Panc1 (cell line): ENCODE data around the gene DCAF6. TPM values are rescaled to one million over a fixed set of nuclear protein-coding genes. Genes with fewer than 3 reads are reported as not detected.
A peak's percentile ranks its signal among the peaks of the same experiment; 100 is the strongest.

ENCODE experiments used
- ATAC-seq: fragments of 200-7000 bp; cut with Tn5 transposase; 2 replicates; pipeline ENCODE4 v1.9.1; 2020; ENCODE audit warnings: mild to moderate bottlenecking, moderate library complexity
- BruUV-seq: library from RNA; stranded (reverse); fragments of 400-500 nt; replicated peaks from 2 replicates; lab custom pipeline; 2021; lab: Mats Ljungman, UMichigan
- CTCF ChIA-PET: fragments of 300-600 bp; sonication (Branson Sonifier 250); formaldehyde crosslinking; loops from one replicate; lab custom pipeline; 2022; ENCODE audit warnings: antibody characterized with exemption; lab: Charles Lee
- POLR2A ChIA-PET: fragments of 300-600 bp; sonication (Branson Sonifier 250); formaldehyde crosslinking; loops from one replicate; lab custom pipeline; 2022; ENCODE audit warnings: antibody characterized with exemption; lab: Charles Lee
- DNase-seq: peaks from one replicate; pipeline ENCODE4 v3.0.0-alpha.2; 2010; ENCODE audit warnings: low read depth, low spot score
- H3K27ac ChIP-seq: 2 replicates; pipeline ENCODE4 v1.5.1; 2011; ENCODE audit warnings: mild to moderate bottlenecking, low read length, inconsistent platforms
- H3K27me3 ChIP-seq: fragments of 200-500 bp; sonication (Bioruptor generic); 2 replicates; pipeline ENCODE4 v1.6.0; 2014; ENCODE audit warnings: low read length, inconsistent platforms; ENCODE audit not compliant: control insufficient read depth, insufficient read depth
- H3K36me3 ChIP-seq: fragments of 200-500 bp; sonication (Bioruptor generic); 2 replicates; pipeline ENCODE4 v1.5.1; 2014; ENCODE audit warnings: inconsistent platforms, mild to moderate bottlenecking, low read length, moderate library complexity; ENCODE audit not compliant: control insufficient read depth, insufficient read depth
- H3K4me1 ChIP-seq: 2 replicates; pipeline ENCODE4 v1.5.1; 2011; ENCODE audit warnings: inconsistent platforms, mild to moderate bottlenecking, low read length, moderate library complexity; ENCODE audit not compliant: control insufficient read depth, insufficient read depth
- H3K4me3 ChIP-seq, 2 experiments: 2 replicates each; pipeline ENCODE4 v1.5.1; 2011 to 2012; ENCODE audit warnings: low read depth in 2 of 2, low read length in 2 of 2, mild to moderate bottlenecking in 2 of 2, inconsistent platforms in 1 of 2, moderate library complexity in 1 of 2
- H3K9me3 ChIP-seq: fragments of 200-500 bp; sonication (Bioruptor generic); 2 replicates; pipeline ENCODE4 v1.5.1; 2014; ENCODE audit warnings: low read depth, mild to moderate bottlenecking, inconsistent platforms, low read length, moderate library complexity; ENCODE audit not compliant: control insufficient read depth, insufficient read depth
- POLR2AphosphoS5 ChIP-seq: IDR thresholded peaks from 2 replicates; pipeline ENCODE4 v1.6.1; 2012; ENCODE audit warnings: mild to moderate bottlenecking, low read depth, low read length, moderate library complexity
- SIN3A ChIP-seq: IDR thresholded peaks from 2 replicates; pipeline ENCODE4 v1.6.1; 2012; ENCODE audit warnings: low read depth, mild to moderate bottlenecking, low read length, moderate library complexity, borderline replicate concordance; ENCODE audit not compliant: insufficient read depth
- TCF7L2 ChIP-seq: IDR thresholded peaks from 2 replicates; pipeline ENCODE4 v1.6.1; 2011; ENCODE audit warnings: mild to moderate bottlenecking, low read depth, low read length, inconsistent platforms
- in situ Hi-C: cut with HindIII; loops from 2 replicates; pipeline ENCODE4 v1.10.0; 2016; ENCODE audit warnings: low sequenced_read_pairs, low pct_unique_long_range_greater_than_20kb
- intact Hi-C: fragments of 100-400 bp; cut with micrococcal nuclease; formaldehyde crosslinking; loops from one replicate; pipeline ENCODE4 v1.10.0; 2022; ENCODE audit not compliant: unreplicated experiment
- total RNA-seq: library from RNA; stranded (reverse); gene quantifications from one replicate; pipeline ENCODE4 v1.2.1, GENCODE V29; 2021; ENCODE audit not compliant: unreplicated experiment
- TF ChIP-seq, protein P1 (sequence below), 2 experiments: IDR thresholded peaks; 2 replicates each; pipeline ENCODE4 v1.6.1; 2011 to 2012; ENCODE audit warnings: low read depth in 2 of 2, control low read depth in 1 of 2, low read length in 1 of 2, mild to moderate bottlenecking in 1 of 2, moderate library complexity in 1 of 2; ENCODE audit not compliant: insufficient read depth in 1 of 2
- TF ChIP-seq, protein P2 (sequence below): fragments of 450-650 bp; IDR thresholded peaks from 2 replicates; pipeline ENCODE4 v1.5.1; 2017; ENCODE audit warnings: mild to moderate bottlenecking

DCAF6 gene
- total RNA-seq, 1 experiment from 2014 or later, result 67.7 TPM

DNA sequence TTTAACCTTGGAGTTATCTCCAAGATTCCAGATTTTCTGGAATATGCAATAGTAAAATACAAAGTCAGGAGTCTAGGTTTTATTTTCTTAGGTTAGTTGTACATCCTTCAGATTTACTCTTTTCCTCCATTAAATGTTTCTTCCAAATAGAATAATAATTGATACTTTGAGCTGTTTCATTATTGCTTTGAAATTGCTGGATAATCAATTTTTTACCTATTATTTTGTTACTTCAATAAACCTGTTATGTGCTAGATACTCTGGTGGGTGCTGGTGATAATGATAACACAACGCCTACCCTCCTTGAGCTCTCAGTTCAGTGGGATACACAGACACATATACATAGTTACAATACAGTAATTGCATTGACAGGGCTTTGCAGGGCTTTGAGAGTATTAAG, 120.9 kb downstream of the DCAF6 start:
- in situ Hi-C loops (no loop called here), intact Hi-C loops (no loop called here)
- Histone ChIP-seq H3K4me3 (no peak overlapping the region), H3K4me1 (no peaks in the 10 kb centered on the region), H3K36me3 (peaks cover 2% of the 10 kb centered on the region), H3K27me3 (no peaks in the 10 kb centered on the region), H3K27ac (no peak overlapping the region), H3K9me3 (no peaks in the 10 kb centered on the region)
- BruUV-seq, result no TSS peak
- TF ChIP-seq TCF7L2, result no peak
- TF ChIP-seq POLR2AphosphoS5, result no peak
- no peak for TF ChIP-seq SIN3A
- TF ChIP-seq, protein P1, sequence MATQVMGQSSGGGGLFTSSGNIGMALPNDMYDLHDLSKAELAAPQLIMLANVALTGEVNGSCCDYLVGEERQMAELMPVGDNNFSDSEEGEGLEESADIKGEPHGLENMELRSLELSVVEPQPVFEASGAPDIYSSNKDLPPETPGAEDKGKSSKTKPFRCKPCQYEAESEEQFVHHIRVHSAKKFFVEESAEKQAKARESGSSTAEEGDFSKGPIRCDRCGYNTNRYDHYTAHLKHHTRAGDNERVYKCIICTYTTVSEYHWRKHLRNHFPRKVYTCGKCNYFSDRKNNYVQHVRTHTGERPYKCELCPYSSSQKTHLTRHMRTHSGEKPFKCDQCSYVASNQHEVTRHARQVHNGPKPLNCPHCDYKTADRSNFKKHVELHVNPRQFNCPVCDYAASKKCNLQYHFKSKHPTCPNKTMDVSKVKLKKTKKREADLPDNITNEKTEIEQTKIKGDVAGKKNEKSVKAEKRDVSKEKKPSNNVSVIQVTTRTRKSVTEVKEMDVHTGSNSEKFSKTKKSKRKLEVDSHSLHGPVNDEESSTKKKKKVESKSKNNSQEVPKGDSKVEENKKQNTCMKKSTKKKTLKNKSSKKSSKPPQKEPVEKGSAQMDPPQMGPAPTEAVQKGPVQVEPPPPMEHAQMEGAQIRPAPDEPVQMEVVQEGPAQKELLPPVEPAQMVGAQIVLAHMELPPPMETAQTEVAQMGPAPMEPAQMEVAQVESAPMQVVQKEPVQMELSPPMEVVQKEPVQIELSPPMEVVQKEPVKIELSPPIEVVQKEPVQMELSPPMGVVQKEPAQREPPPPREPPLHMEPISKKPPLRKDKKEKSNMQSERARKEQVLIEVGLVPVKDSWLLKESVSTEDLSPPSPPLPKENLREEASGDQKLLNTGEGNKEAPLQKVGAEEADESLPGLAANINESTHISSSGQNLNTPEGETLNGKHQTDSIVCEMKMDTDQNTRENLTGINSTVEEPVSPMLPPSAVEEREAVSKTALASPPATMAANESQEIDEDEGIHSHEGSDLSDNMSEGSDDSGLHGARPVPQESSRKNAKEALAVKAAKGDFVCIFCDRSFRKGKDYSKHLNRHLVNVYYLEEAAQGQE (IDR thresholded peaks at IDR 0.05; ENCODE audit: insufficient read depth in 1 of 2, low read depth in 2 of 2, low read length in 1 of 2), result no peak
- TF ChIP-seq, protein P2, sequence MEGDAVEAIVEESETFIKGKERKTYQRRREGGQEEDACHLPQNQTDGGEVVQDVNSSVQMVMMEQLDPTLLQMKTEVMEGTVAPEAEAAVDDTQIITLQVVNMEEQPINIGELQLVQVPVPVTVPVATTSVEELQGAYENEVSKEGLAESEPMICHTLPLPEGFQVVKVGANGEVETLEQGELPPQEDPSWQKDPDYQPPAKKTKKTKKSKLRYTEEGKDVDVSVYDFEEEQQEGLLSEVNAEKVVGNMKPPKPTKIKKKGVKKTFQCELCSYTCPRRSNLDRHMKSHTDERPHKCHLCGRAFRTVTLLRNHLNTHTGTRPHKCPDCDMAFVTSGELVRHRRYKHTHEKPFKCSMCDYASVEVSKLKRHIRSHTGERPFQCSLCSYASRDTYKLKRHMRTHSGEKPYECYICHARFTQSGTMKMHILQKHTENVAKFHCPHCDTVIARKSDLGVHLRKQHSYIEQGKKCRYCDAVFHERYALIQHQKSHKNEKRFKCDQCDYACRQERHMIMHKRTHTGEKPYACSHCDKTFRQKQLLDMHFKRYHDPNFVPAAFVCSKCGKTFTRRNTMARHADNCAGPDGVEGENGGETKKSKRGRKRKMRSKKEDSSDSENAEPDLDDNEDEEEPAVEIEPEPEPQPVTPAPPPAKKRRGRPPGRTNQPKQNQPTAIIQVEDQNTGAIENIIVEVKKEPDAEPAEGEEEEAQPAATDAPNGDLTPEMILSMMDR, result no peak
- CTCF ChIA-PET, result no interaction called here
- DNase-seq (no peak), ATAC-seq (no peak)
- POLR2A ChIA-PET, result no interaction called here

GRCh38 chr1:168057921-168058320, 121.4 kb downstream of the DCAF6 start:
- TF ChIP-seq TCF7L2 (no peak), POLR2AphosphoS5 (no peak), SIN3A (no peak)
- TF ChIP-seq, protein P1 (IDR thresholded peaks at IDR 0.05; ENCODE audit: insufficient read depth in 1 of 2, low read depth in 2 of 2, low read length in 1 of 2), result no peak
- TF ChIP-seq, protein P2, result no peak
- H3K4me1 ChIP-seq, result no peaks in the 10 kb centered on the region
- CTCF ChIA-PET, result no interaction called here
- ATAC-seq, result no peak
- in situ Hi-C loops, result no loop called here
- H3K27ac ChIP-seq, result no peak overlapping the region
- H3K36me3 ChIP-seq, result peaks cover 2% of the 10 kb centered on the region
- H3K9me3 ChIP-seq, result no peaks in the 10 kb centered on the region
- no peaks in the 10 kb centered on the region for H3K27me3 ChIP-seq
- POLR2A ChIA-PET, result no interaction called here
- BruUV-seq, result TSS peak; percentile 5
- no peak for DNase-seq
- H3K4me3 ChIP-seq, result no peak overlapping the region
- intact Hi-C loops, result no loop called here
